Transverse colon (tissue), 4 donors: ENCODE results near the gene CLEC4M.

ENCODE experiments used
- POLR2AphosphoS5 ChIP-seq, 3 donors: sonication (generic); formaldehyde crosslinking; IDR thresholded peaks; one replicate each; pipeline ENCODE4 v1.6.1; 2016; ENCODE audit warnings: antibody characterized with exemption in 3 of 3
- TF ChIP-seq, protein P1 (sequence below), 5 experiments: fragments of 200-600 bp in 3 of 5; fragments of 450-650 bp in 2 of 5; sonication (generic) in 3 of 5; IDR thresholded peaks; 1 replicate in 2 of 5; 2 replicates in 3 of 5; pipeline ENCODE4 v1.5.1; 2016 to 2017; ENCODE audit warnings: antibody characterized with exemption in 5 of 5, inconsistent platforms in 3 of 5, mild to moderate bottlenecking in 2 of 5, moderate library complexity in 1 of 5

DNA sequence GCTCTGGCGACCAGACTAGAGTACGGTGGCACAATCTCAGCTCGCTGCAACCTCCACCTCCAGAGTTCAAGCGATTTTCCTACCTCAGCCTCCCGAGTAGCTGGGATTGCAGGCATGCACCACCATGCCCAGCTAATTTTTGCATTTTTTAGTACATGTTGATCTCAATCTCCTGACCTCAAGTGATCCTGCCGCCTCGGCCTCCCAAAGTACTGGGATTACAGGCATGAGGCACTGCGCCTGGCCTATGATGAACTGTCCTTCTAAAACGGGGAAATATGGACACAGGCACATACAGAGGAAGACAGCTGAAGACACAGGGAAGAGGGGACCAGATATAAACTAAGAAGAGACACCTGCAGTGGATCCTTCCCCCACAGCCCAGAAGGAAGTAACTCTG lies 12.7 kb downstream of the CLEC4M start:
- TF ChIP-seq, protein P1, sequence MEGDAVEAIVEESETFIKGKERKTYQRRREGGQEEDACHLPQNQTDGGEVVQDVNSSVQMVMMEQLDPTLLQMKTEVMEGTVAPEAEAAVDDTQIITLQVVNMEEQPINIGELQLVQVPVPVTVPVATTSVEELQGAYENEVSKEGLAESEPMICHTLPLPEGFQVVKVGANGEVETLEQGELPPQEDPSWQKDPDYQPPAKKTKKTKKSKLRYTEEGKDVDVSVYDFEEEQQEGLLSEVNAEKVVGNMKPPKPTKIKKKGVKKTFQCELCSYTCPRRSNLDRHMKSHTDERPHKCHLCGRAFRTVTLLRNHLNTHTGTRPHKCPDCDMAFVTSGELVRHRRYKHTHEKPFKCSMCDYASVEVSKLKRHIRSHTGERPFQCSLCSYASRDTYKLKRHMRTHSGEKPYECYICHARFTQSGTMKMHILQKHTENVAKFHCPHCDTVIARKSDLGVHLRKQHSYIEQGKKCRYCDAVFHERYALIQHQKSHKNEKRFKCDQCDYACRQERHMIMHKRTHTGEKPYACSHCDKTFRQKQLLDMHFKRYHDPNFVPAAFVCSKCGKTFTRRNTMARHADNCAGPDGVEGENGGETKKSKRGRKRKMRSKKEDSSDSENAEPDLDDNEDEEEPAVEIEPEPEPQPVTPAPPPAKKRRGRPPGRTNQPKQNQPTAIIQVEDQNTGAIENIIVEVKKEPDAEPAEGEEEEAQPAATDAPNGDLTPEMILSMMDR (IDR thresholded peaks at IDR 0.05), result no peak
- TF ChIP-seq POLR2AphosphoS5 (IDR thresholded peaks at IDR 0.05), result no peak
